Stimulated activated CD4-positive, alpha-beta T cell treated with anti-CD3 and anti-CD28 coated beads, Interleukin-15, amount 100 ng/mL, for 1 hour (primary cell): Measurements from ENCODE around the gene STX1B.
"Not testable (repeated sequence)": the region's sequence is repeated elsewhere in the genome, so short reads cannot be mapped to it uniquely, and the experiment has no call there.

Experiments used
- DNase-seq, 2 donors: peaks; one replicate each; pipeline ENCODE4 v3.0.0-alpha.2; 2020; ENCODE audit warnings: low read depth in 1 of 2, low spot score in 1 of 2

The STX1B gene

GRCh38 chr16:31010585-31011325, at the start of gene STX1B:
STX1B (minus strand) TSS chr16:31010638; CDS start chr16:31010396, 242 bp downstream.
- peak; percentile 20 to 40 for DNase-seq

GRCh38 chr16:31055613-31056012, 45.2 kb upstream of the STX1B start:
- no peak for DNase-seq

- no peak for DNase-seq
These were observed 41.7 kb upstream of the STX1B start for GRCh38 chr16:31052114-31052513.

DNA sequence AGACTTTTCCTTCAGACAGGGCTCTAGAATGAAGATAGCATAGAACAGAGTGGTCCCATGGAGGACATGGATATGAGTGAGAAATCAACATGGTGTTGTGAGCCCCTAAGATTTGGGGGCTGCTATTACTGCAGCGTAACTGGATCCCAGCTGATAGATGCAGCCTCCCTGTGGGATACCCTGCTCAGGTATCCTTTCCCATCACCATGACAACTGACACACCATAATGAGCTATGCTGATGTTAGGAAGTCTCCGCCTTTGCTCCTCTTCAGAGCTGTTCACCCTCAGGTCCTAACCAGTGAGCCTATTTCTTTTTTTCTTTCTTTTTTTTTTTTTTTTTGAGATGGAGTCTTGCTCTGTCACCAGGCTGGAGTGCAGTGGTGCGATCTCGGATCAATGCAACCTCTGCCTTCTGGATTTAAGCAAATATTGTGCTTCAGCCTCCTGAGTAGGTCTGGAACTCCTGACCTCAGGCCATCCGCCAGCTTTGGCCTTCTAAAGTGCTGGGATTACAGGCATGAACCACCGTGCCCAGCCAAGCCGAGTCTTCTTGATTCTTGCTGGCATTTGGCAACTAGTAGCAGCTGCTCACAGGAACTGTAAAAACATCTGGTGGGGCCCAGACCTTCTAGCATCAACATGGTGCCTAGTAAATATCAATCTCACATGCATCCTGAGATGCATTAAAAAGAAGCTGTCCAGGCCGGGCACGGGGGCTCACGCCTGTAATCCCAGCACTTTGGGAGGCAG, 40.0 kb upstream of the STX1B start:
- no peak for DNase-seq

DNA sequence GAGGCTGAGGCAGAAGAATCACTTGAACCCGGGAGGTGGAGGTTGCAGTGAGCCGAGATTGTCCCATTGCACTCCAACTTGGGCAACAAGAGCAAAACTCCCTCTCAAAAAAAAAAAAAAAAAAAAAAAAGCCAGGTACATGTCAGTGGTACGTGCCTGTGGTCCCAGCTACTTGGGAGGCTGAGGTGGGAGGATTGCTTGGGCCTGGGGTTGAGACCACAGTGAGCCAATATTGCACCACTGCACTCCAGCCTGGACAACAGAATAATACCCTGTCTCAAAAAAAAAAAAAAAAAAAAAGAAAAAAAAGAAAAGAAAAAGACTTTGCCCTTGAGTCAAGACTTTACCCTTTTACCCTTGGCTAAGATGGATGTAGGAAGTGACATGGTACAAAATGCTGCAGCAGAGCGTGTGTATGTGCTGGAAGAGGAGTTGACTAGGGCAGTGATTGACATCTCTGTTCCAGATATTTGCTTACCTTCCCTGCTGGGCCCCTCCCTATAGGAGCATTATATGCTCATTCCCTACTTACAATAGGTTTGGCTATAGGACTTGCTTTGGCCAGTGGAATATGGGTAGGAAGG, 33.6 kb upstream of the STX1B start:
- DNase-seq: no peak

DNA sequence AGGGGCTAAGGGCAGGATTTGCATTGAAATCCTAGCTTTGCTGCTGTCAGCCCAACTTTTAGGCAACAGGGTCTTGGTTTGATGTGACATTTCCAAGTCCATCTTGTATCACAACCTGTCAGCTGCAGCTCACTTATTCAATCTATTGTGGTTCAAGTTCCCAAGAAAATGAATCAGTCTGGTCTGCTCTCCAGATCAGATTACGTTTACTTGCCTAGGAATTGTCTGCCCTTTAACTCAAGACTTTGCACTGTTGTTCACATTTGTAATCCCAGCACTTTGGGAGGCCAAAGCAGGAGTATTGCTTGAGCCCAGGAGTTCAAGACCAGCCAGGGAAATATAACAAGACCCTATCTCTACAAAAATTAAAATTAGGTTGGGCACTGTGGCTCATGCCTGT, 32.9 kb upstream of the STX1B start:
- no peak for DNase-seq

- no peak for DNase-seq
These were observed 32.4 kb upstream of the STX1B start for GRCh38 chr16:31042866-31043265.

- no peak for DNase-seq
These were observed 28.6 kb upstream of the STX1B start for GRCh38 chr16:31038993-31039392.

DNA sequence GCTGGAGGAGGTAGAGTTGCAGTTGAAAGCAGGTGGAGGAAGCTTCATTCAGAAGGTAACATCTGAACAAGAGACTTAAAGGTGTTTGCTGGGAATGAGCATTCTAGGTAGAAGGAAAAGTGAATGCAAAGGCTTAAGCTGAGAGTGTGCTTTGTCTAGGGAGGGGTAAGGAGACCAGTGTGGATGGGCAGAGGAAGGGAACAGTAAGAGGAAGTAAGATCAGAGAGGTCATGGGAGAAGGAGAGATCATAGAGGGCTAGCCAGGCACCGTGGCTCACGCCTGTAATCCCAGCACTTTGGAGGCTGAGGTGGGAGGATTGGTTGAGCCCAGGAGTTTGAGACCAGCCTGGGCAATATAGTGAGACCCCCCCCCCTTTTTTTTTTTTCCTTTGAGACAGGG, 26.3 kb upstream of the STX1B start:
- no peak for DNase-seq

DNA sequence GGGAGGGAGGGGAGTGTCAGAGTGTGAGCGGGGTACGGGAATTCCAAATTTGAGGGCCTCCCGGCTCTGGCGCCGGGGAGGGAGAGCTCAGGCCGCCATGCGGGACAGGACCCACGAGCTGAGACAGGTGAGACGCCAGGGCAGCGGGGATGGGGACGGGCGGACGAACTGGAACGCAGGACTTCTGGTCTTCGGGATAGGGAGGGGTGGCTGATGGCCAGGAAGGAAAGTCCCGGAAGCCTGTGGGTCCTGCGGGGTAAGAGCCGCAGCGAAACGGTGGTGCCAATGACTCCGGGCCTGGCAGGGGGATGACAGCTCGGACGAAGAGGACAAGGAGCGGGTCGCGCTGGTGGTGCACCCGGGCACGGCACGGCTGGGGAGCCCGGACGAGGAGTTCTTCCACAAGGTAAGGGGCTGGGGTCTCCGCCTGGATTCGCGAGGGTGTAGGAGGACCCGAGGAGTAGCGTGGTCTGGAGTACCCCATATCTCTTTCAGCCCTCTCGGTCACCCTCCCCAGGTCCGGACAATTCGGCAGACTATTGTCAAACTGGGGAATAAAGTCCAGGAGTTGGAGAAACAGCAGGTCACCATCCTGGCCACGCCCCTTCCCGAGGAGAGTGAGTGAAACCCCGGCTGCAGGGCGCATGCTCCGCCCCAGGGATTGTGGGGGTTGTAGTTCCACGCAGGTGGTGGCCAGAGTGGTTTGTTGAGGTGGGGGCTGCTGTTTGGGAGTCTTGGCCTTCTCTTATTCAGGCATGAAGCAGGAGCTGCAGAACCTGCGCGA, 23.5 kb upstream of the STX1B start:
- peak; percentile 71 to 74 for DNase-seq

- DNase-seq: peak; percentile 91 to 92
These were observed 22.6 kb upstream of the STX1B start, which contains the start of gene STX4 for GRCh38 chr16:31032736-31033708. STX4 (plus strand) TSS chr16:31033558; CDS start chr16:31033806, 248 bp downstream.

DNA sequence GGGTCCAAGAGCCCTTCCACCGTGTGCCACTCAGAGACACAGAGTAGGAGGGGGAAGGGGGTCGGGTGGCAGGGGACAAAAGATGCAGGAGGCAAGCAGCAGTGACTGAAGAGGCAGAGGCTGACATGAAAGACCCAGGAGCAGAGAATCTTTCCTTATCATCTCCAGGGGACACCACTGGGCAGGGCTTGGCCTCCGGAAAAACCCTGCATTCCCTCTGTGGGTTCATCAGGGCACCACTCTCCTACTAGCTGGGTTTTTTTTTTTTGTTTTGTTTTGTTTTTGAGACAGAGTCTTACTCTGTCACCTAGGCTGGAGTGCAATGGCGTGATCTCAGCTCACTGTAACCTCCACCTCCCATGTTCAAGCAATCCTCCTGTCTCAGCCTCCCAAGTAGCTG, 20.8 kb upstream of the STX1B start:
- DNase-seq: no peak

DNA sequence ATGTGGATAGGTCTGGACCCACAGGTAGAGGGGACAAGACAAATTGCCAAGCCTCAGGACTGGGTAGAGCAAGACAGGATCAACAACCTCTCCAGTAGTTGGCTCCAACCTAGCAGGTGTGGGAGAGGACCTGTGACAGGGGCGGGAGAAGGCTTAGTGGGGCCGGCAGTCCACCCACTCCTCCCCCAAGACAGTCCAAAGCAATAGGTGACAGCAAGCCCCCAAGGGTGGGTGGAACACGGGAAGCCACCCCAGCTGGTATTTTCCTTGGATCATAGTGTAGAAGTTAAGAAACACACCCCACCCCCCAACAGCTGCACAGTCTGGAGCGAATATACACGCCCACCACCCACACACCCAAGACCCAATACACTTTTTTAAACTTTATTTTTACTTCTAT, 18.8 kb upstream of the STX1B start:
- no peak for DNase-seq

DNA sequence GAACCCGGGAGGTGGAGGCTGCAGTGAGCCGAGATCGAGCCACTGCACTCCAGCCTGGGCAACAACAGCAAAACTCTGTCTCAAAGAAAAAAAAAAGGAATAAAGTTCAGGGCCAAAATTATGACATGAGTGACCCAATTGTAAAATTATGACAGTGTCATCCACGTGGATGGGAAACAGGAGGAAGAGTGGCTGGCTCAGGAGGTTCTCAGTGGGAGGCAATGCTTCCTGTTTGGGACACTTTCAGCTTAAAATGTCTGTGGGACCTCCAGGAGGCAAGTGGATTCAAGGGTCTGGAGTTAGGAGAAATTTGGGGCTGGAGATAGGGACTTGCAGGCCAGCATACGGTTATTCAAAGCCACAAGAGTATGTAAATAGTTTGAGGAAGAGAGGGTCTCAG, 14.9 kb upstream of the STX1B start:
- no peak for DNase-seq

DNA sequence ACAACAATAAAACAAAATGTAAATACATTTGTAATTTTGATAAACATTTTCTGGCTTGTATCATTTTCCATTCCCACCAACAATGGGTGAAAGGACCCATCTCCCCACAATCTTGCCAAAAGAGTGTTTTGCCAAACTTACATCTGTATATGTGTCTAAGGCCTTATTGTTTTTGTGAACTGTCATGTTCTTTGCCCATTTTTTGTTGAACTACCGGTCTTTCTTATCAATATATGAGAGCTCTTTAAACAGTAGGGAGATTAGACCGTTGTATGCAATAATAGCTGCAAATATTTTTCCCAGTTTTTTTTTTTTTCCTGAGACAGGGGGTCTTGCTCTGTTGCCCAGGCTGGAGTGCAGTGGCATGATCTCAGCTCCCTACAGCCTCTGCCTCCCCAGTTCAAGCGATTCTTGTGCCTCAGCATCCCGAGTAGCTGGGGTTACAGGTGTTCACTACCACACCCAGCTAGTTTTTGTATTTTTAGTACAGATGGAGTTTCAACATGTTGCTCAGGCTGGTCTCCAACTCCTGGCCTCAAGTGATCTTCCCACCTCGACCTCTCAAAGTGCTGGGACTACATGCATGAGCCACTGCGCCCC, 13.3 kb upstream of the STX1B start:
- no peak for DNase-seq

DNA sequence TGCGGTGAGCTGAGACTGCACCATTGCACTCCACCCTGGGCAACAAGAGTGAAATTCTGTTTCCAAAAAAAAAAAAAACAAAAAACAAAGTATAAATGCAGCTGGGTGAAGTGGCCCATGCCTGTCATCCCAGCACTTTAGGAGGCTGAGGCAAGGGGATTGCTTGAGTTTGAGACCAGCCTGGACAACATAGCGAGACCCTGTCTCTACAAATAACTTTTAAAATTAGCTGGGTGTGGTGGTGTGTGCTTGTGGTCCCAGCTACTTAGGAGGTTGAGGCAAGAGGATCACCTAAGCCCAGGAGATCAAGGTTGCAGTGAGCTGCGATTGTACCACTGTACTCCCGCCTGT, 12.8 kb upstream of the STX1B start:
- DNase-seq: no peak

DNA sequence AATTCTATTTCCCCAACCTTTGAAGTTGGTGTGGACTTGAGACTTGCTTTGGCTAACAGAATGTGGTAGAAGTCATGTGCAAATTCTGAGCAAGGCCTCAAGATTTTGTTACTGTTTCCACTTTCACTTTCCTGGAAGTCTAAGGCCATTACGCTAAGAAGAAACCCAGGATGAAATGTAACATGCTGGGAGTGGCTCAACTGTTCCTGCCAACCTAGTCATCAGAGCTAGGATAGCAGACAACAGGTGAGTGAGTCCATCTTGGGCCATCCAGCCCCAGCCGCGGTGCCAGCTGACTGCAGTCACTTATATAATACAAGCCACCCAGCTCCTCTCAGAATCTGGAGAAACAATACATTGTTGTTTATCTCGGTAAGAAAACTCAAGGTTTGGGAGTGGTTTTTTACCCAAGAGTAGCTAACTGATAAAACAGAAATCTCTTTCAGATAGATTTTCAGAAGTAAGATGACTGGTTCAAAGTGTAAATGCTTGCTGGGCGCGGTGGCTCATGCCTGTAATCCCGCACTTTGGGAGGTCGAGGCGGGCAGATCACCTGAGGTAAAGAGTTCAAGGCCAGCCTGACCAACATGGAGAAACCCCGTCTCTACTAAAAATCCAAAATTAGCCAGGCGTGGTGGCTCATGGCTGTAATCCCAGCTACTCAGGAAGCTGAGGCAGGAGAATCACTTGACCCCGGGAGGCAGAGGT, 12.3 kb upstream of the STX1B start:
- DNase-seq: no peak

GRCh38 chr16:31020536-31020935, 10.1 kb upstream of the STX1B start:
- DNase-seq: no peak

- not testable (repeated sequence) for DNase-seq
These were observed 7.3 kb upstream of the STX1B start for GRCh38 chr16:31017756-31018155.
